HG03159 (cell line): ENCODE measurements around the gene AKR1E2.

Experiments
- ATAC-seq: cut with Tn5 transposase; IDR thresholded peaks from one replicate; pipeline ENCODE4 v1.9.1; 2021; ENCODE audit warnings: mild to moderate bottlenecking, moderate library complexity; ENCODE audit not compliant: unreplicated experiment

The AKR1E2 gene

GRCh38 chr10:4889959-4890358 is 64.0 kb downstream of the AKR1E2 start:
- ATAC-seq = no peak

GRCh38 chr10:4892681-4893080 is 66.7 kb downstream of the AKR1E2 start:
- no peak for ATAC-seq

GRCh38 chr10:4894335-4894734 is 68.3 kb downstream of the AKR1E2 start:
- ATAC-seq = no peak
